ENCODE data around the gene OTP.

The OTP gene

DNA sequence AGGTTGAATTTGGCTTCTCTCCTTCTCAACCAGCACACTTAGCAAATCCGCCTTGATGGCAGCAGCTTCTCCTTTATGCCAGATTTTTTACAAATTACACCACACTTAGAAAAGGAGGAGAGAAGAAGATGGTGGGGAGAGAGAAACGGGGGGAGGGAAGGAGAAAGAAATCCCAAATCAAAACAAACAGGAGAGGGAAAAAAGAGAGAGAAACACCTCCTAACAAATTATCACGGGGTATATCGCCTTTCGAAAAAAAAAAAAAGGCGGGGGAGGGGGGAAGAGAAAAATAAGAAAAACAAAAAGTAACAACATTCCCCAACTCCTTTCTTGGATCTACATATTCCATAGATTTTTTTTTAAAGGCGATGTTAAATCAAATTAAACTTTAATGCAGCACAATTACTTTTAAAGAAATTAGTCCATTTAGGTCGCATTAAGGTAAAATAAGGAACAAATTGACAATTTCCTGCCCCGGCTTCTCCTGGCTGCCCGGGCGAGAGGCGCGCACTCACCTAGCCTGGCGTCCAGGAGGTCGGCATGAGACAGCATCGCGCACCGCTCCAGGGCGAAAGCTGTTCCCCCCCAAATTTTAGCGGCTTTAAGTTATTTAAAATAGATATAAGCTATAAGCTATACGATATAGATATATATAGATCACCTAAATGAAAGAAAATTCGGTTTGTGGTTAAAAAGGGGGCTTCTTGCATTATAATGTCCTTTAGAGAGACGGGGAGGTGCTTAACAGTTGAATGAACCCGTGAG is at the start of gene OTP:
TSS of gene OTP (minus strand) at position 716 of the 765 bp plus-strand sequence. CDS start at position 552, 164 bp downstream.
- no peak for FAIRE-seq

GRCh38 chr5:77683171-77683732 is 44.7 kb upstream of the OTP start:
- no peak for FAIRE-seq

DNA sequence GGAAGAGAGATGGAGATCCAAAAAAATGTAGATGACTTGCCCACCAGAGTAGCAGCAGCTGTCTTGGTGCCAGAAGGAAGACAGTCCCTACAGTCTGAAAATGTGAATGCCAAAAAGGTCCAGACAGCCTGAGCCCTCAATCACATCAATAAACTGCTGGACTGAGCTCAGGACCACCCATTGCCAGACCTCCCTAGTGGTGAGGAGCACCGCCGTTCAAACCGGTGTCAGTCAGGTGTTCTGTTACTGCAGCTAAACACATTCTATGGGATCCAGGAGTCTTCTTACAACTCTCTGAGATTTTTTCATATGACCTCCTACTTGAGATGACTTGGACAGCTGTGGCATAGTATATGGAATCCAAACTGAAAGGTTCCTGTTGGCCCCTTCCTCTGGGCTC is 32.0 kb upstream of the OTP start:
- FAIRE-seq = no peak

- FAIRE-seq = no peak
Measured at GRCh38 chr5:77669677-77670076, 31.2 kb upstream of the OTP start.

DNA sequence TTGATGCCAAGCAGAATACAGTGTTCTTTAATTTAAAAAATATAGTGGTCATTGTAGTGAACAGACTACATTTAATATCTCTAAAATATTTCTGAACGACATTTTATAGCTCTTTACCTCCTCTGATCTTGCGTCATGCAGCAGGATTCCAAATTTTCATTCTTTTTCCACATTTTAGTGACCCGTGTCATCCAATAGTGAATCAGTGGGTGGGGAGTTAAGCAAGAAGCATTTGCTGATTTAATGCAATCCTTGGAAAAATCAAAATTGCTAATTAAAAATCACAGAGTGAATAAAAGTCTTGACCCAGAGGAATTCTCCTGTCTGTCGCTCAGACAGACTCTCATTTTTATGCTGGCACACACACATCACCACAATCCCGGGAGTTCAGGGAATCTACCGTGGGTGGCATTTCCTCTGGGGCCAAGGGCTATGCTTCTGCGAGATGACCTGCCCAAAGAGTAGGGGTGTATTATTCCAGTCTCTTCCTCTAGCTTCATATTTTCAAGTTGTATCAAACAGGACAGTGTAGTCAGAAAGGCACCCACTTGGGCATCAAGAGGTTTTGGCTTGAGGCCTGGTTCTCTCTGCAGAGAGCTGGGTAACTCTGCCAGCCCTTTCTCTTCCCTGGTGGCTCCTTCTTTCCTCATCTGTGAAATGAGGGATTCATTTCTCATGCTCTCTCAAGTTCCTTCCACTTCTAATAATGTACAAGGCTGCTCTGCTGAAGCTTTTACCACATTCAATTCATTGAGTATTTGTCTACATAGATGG is 24.8 kb upstream of the OTP start:
- no peak for FAIRE-seq

- FAIRE-seq = no peak
Measured at GRCh38 chr5:77662635-77663034, 24.1 kb upstream of the OTP start.

- no peak for FAIRE-seq
Measured at GRCh38 chr5:77658662-77659061, 20.1 kb upstream of the OTP start.

DNA sequence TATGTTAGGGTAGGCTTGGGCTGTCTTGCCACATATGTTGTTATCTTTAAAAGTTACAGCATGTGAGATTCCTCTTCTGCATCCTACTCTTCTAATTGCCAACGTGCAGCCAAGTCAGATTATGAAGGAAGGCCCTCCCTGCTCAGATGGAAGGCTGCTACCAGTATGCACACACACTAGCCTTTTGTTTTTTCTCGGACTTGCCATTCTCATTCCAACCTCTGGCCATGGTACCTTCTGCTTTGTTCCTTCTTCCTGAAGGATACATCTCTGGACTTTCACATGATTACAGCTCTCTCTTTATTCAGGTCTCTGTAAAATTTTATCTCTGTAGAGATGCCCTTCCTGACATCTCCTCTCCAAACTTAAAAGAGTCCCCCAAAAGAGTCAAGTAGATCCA is 12.8 kb upstream of the OTP start:
- FAIRE-seq = no peak

- no peak for FAIRE-seq
Measured at GRCh38 chr5:77650686-77651085, 12.2 kb upstream of the OTP start.

GRCh38 chr5:77649776-77650175 is 11.3 kb upstream of the OTP start:
- FAIRE-seq = no peak

DNA sequence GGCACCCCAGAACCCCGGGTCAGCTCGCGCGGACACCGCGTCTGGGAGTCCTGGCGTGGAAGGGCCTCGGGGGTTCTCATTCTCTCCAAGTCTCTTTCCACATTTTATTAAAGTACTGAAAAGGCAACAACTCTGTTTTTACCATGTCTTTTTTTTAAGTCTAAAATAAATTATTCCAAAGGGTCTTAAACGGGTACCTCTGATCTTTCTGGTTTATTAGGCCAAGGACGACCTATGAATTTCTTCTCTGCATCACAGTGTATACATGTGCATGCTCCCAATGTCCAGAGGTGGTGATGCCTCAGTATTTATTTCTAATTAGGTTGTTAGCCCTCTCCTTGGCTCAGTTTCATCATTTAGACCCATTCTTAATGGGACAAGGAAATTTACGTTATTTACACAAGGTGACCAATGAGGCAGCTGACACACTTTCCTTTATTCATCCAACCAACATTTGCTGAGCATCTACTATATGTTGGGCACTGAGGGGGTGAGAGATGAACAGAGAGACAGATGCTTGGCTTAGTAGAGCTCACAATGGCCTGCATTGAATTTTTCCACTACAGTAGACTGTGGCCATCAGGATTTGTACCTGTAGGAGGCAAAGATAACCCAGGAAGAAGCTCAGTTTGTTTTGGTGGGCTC is 7.6 kb upstream of the OTP start:
- FAIRE-seq = no peak

- no peak for FAIRE-seq
Measured at GRCh38 chr5:77645158-77645994, 6.9 kb upstream of the OTP start.

DNA sequence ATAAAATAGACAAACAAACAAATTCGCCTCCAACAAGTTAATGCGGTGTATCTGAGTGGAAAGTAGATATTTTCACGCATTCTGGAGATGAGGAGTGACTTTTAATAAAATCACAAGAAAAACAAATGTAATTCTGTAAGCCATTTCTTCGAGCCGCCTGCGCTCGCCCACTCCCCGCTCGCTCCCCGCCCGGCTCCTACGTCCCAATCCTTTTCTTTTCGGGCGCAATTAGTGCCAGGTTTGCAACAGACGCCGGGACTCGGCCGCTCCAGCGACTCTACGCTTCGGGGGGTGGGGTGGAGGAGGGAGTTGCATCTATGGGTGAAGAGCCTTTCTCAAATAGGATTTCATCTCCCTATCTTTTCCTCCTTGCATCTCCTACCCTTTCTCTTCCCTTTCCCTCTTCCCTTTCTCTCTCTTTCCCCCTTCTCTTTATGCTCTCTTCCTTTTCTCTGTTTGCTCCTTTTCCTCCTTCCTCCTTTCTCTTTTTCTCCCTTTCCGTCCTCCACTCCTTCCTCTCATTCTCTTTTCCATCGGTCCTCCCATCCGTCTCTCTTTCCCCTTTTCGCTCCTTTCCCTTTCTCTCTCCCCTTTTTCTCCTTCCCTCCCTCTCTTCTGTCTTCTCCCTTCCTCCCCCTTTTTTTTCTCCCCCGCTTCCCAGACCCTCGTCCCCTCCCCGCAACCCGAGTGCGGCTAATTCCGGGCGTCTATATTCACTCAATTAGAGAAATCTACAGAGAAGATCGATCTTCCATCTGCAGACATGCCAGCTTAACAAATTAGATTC is 6.1 kb upstream of the OTP start:
- FAIRE-seq = no peak

DNA sequence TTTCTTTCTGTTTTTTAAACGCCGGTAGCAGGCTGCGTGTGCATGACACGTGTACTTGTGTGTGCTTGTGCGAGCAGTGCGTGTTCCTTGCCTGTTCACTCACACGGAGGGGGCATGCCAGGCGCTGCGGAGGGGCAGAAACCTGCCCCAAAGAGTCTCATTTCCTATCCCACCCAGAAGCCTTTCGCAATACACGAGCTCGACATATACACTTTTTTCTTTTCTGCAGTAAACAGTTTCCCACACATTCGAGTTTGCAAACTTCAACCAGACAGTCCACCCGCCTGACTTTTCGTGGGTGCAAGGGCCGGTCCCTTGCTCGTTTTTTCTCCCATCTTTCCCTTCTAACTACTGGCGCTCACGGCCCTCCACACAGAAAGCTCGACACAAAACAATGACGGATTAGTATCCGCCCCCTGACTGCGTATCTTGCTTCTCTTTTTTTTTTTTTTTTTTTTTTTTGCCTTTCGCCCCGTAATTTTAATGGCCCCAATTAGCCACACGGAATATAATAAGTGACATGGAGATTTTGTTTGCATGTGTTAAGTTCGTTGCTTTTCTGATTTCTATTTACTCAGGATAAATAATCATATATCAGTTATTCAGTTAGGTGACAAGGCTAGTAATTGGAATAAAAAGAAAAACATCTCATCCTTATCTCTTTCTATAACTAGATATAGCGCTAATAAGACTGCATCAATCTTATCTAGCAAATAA is 5.3 kb upstream of the OTP start:
- no peak for FAIRE-seq

DNA sequence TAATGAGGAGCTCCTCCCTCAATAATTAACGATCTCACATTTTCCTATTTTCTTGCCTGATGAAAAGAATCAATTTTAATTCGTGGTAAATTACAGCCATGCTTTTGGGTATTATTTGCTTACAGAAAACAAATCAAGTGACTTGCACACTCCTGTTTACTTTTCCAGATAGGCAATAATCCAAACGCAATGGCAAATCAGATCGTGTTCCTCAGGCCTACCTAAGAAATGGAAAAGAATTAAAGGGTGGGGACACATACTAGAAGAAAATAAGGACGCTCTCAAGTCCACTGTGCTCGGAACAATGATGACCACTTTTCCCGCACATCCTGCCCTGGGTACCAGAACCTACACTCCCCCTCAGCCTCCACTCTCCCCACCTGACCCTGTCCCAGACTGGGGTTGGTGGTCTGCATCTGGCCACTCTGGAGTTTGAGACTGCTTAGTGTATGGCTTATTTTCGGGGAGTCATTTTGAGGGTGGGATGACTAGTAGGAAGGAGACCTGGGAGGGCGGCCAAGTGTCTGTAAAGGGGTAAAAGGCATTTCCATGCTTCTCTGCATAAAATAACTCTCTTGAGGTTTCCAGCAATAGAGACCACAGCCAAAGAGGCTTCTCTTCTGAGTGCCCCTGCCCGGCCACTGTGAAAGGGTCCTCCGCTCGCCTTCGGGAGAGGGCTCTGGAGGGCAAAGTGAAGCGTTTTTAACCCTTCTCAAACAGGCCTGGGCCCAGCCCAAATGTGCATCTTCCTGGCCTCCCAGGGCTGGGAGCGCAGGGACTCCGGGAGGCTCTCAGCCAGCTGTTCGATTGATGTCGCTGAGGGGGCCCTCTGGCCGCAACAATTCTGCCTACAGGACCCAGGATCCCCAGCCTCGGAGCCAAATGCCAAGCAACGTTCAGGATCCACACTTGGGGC is 4.5 kb upstream of the OTP start:
- no peak for FAIRE-seq

DNA sequence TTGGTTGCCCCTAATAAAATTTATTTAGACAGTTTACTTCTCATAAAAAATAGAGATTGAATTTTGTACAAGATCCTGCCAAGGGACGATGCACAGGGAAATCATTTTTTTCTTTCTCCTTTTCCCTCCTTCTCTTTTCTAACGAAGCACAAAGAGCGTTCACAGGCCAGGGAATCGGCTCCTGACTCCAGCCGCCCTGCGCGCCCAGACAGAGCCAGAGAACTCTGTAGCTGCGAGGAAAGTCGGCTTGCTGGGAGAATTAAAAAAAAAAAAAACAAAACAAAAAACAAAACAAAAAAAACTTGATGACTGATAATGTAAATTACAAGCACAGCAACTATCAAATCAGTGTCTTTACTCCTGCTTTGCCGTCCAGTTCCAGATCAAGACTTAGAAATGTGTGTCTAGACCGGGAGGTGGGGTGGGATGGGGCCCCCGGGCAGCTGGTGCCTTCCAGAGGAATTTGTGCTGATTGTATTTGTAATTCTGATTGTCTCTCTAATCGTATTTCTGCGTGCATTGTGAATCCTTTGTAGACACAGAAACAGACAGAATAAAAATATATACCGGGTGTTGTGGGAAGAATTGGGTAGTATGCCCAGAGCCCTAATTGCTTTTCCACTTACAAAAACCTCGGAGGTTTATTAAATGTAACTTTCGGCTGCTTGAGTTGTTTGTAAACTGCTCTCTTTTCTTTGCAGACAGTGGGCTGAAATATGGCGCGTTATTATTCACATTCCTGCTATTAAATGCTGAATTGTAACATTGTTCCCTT is 3.6 kb upstream of the OTP start:
- FAIRE-seq = no peak

GRCh38 chr5:77641397-77641943 is 3.0 kb upstream of the OTP start:
- FAIRE-seq = no peak

DNA sequence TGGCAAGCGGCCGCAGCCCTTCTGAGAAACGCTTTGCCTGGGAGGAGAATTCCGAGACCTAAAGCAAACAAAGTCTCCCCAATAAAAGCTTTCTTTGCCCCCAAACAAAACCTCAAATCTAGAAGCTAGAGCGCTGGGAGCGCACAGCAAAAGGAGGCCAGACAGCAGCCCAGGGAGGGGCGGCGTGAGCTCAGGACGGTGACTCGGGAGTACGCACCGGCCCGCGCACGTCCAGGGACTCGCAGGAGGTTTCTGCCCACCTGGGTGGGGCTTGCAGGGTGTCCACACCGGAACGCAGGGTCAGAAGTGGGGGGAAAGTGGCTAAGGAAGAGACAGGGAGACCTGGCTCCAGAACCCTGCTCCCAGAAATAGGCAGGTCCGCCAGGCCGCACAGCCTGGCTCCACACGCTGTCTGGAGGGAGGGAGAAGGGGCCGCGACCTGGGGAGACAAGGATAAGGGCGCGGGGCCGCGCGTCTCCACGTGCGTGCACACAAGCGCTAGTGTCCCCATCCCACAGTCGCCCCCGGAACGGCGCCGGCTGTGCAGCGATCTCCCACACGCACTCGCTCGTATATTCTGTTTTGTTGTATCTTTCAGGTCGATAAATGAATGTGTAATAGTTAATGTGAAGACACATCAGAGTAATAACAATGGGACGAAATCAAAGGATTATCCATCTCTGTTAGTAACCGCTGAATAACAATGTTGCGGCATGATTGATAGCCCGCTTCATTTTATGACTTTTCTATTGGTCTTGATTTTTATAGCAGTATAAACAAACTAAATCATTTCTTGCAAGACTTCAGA is 2.3 kb upstream of the OTP start:
- no peak for FAIRE-seq

Data from TTC549 (cell line).